ENCODE data around the gene TRIL. TPM values are rescaled to one million over a fixed set of nuclear protein-coding genes. Genes with fewer than 3 reads are reported as not detected.

Gene TRIL
- total and polyA plus RNA-seq, 2 of the 13 experiments (the other 11 are each of a cell fraction or from before 2014, with no cell fraction given) = 0.18 to 0.40 TPM

DNA sequence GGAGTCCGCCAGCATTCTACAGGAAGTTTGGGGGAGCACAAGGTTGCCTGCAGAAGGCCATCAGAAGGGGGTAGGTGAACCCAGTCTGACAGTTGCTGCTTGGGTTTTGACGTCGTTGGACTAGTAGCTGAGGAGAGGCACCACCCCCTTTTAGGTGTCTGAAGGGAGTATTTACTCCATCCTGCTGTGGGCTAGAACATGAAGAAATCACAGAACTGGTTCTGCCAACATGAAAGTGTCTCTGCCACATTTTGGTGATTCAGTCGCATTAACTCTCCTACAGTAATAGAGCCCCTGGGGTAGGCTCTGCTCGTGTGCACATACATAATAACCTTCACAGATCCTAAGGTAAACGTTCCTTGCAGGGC lies 834 bp upstream of the TRIL start:
- H4K20me1 ChIP-seq (ENCODE audit: insufficient read depth, low read length) = no peaks in the 10 kb centered on the region
- no peak overlapping the region for H3K27ac ChIP-seq (ENCODE audit: extremely low read length, insufficient read depth, low read length)
- H3K36me3 ChIP-seq (replicated peaks in 1 of 2; ENCODE audit: control insufficient read depth in 1 of 2, insufficient read depth in 2 of 2, low read length in 2 of 2) = no peaks in the 10 kb centered on the region; a peak in 1 of 5 replicates
- FAIRE-seq = no peak
- ChIA-PET POLR2A (no interaction called here), CTCF (ENCODE audit: low intra/inter-chr PET ratio, low total read pairs) (no interaction called here)
- no peak overlapping the region for H3K4me2 ChIP-seq (ENCODE audit: low read depth, low read length)
- 74% methylated on average over 4 of the region's 6 CpGs for WGBS (ENCODE audit: low lambda C conversion rate)
- H3K79me2 ChIP-seq (ENCODE audit: insufficient read depth, low read length) = no peaks in the 10 kb centered on the region
- no TSS peak for BruUV-seq (replicated peaks)
- no peaks in the 10 kb centered on the region for H3K27me3 ChIP-seq (ENCODE audit: control insufficient read depth in 1 of 2, insufficient read depth in 2 of 2, low read length in 2 of 2)
- ATAC-seq = no peak
- no peak overlapping the region for H3K9ac ChIP-seq (ENCODE audit: insufficient read depth, low read depth, low read length)
- H3K9me3 ChIP-seq (ENCODE audit: low read length) = no peaks in the 10 kb centered on the region
- no peak overlapping the region for H3K4me3 ChIP-seq (replicated peaks in 1 of 3; ENCODE audit: insufficient read depth in 1 of 3, low read depth in 2 of 3, low read length in 3 of 3)
- no peak for DNase-seq (ENCODE audit: low spot score)
- H2AFZ ChIP-seq (ENCODE audit: low read length) = no peak overlapping the region
- peaks cover 16% of the 10 kb centered on the region for H3K4me1 ChIP-seq (ENCODE audit: insufficient read depth, low read length)
- intact Hi-C loops (cut with micrococcal nuclease; ENCODE audit: unreplicated experiment) = no loop called here
- in situ Hi-C loops (cut with HindIII; ENCODE audit: extremely low pct_ligation_motif_present, low pct_unique_long_range_greater_than_20kb) = loop anchor here (5.0 to 10.0 kb wide), 2 partner anchors 37 to 146 kb away; no protein-coding TSS in a partner anchor
- no peak for TF ChIP-seq IRX3 (CRISPR knock-in tag; IDR thresholded peaks at IDR 0.05; ENCODE audit: borderline replicate concordance, low read depth)
- TF ChIP-seq, protein P1, sequence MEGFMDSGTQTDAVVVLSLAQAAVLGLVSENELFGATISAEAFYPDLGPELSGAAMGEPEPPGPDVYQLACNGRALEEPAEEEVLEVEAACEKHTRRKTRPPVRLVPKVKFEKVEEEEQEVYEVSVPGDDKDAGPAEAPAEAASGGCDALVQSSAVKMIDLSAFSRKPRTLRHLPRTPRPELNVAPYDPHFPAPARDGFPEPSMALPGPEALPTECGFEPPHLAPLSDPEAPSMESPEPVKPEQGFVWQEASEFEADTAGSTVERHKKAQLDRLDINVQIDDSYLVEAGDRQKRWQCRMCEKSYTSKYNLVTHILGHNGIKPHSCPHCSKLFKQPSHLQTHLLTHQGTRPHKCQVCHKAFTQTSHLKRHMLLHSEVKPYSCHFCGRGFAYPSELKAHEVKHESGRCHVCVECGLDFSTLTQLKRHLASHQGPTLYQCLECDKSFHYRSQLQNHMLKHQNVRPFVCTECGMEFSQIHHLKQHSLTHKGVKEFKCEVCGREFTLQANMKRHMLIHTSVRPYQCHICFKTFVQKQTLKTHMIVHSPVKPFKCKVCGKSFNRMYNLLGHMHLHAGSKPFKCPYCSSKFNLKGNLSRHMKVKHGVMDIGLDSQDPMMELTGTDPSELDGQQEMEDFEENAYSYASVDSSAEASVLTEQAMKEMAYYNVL (CRISPR knock-in tag; IDR thresholded peaks at IDR 0.05; ENCODE audit: borderline replicate concordance) = no peak
- no peak for TF ChIP-seq ZNF343 (CRISPR knock-in tag; IDR thresholded peaks at IDR 0.05)
- no peak for TF ChIP-seq GZF1 (CRISPR knock-in tag; IDR thresholded peaks at IDR 0.05)
- no peak for TF ChIP-seq ZBTB38 (CRISPR knock-in tag; IDR thresholded peaks at IDR 0.05)
- TF ChIP-seq PLRG1 (conservative IDR thresholded peaks at IDR 0.05) = no peak
- TF ChIP-seq RELA (CRISPR knock-in tag; IDR thresholded peaks at IDR 0.05) = no peak
- TF ChIP-seq FOSL1 (CRISPR knock-in tag; IDR thresholded peaks at IDR 0.05; ENCODE audit: borderline replicate concordance) = no peak

Measured in HepG2 (cell line).